C4-2B (cell line): ENCODE results near the gene RPS6KA5.
"Not testable (repeated sequence)": the region's sequence is repeated elsewhere in the genome, so short reads cannot be mapped to it uniquely, and the experiment has no call there.

Source experiments
- H3K27ac ChIP-seq: fragments of 450-650 bp; 2 replicates; pipeline ENCODE4 v1.5.1; 2017
- ZFX ChIP-seq: fragments of 450-650 bp; IDR thresholded peaks from 2 replicates; pipeline ENCODE4 v1.6.1; 2017
- TF ChIP-seq, protein P1 (sequence below): fragments of 450-650 bp; conservative IDR thresholded peaks from 2 replicates; pipeline ENCODE4 v1.5.1; 2017; ENCODE audit warnings: mild to moderate bottlenecking

Gene RPS6KA5

DNA sequence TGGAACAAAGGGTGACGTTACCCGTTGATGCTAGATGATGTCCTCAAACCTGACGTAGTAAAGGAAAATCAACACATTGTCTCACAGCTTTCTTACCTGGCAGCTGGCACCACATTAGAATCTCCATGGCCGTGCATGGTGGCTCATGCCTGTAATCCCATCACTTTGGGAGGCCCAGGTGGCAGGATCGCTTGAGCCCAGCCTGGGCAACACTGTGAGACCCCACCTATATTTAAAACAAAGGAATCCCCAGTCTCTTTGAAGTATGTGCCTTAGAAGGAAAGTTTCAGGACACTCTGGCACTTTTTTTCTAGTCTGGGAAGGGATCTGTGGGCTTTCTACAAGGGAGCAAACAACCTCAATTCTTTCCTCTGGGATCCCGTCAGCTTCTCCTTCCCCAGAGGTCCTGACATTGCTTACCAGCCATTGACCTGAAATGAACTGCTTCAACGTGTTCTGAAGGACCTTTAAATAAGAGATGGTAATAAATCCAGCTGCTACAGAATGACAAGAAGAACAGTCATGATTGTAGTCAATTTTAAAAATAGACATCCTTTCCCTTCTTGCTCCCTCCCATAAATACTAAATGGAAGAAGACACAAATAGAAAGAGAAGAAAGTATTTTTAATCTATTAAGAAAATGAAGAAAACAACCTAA lies 210.5 kb downstream of the RPS6KA5 start:
- H3K27ac ChIP-seq: no peak overlapping the region
- TF ChIP-seq, protein P1, sequence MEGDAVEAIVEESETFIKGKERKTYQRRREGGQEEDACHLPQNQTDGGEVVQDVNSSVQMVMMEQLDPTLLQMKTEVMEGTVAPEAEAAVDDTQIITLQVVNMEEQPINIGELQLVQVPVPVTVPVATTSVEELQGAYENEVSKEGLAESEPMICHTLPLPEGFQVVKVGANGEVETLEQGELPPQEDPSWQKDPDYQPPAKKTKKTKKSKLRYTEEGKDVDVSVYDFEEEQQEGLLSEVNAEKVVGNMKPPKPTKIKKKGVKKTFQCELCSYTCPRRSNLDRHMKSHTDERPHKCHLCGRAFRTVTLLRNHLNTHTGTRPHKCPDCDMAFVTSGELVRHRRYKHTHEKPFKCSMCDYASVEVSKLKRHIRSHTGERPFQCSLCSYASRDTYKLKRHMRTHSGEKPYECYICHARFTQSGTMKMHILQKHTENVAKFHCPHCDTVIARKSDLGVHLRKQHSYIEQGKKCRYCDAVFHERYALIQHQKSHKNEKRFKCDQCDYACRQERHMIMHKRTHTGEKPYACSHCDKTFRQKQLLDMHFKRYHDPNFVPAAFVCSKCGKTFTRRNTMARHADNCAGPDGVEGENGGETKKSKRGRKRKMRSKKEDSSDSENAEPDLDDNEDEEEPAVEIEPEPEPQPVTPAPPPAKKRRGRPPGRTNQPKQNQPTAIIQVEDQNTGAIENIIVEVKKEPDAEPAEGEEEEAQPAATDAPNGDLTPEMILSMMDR: no peak
- TF ChIP-seq ZFX: no peak

DNA sequence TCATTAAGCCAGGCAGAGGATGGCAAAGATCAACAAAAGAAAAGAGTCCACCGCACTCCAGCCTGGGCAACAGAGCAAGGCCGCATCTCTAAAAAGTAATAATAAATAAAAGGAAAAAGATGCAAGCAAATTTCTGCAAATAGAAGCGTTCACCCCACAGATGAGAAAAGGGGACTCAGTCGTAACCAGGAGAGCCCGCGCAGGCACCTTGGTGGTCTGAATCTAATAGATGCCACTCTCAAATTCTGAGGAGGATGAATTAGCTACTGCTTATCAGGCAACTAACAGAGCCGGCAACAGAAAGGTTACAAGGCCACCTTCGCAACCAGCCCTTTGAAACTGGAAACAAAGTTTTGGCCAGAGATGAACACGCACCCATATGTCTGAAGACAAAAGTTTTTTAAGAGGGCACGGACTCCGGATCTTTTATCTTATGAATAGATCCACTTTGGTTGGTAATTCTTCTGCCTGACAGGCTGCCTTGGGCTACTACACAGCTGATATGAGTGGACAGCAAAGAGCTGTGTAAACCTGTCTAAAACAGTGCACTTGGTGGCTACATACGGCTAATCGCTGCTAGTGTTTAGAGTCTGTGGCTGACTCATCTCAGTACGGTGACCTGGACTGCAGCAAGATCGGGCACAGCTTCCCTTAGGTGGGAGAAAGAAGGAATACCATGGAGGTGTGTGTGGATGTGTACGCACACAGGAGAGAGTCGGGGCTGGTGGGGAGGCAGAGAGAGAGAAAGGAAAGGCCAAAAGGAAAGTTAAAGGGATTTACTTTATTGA lies 211.3 kb downstream of the RPS6KA5 start:
- no peak overlapping the region for H3K27ac ChIP-seq
- TF ChIP-seq ZFX: no peak
- TF ChIP-seq, protein P1: no peak

DNA sequence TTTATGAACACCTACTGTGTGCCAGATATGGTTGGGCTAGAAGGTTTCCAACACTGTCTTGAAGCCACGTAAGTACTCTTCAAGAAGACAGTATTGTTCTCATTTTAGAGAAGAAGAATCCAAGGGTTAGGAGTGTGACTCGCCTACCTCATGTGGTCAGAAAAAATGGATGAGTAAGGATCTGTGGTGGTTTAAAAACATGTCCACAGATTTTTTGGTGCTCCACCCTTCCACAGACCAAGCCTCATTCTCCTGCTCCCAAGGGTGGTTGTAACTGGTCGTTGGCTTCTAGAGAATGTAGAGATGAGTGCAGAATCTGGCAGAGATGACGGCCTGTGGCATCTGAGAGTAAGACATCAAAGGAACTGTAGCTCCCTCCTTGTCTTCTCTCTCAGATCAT lies 213.9 kb downstream of the RPS6KA5 start:
- TF ChIP-seq ZFX: no peak
- TF ChIP-seq, protein P1: no peak

DNA sequence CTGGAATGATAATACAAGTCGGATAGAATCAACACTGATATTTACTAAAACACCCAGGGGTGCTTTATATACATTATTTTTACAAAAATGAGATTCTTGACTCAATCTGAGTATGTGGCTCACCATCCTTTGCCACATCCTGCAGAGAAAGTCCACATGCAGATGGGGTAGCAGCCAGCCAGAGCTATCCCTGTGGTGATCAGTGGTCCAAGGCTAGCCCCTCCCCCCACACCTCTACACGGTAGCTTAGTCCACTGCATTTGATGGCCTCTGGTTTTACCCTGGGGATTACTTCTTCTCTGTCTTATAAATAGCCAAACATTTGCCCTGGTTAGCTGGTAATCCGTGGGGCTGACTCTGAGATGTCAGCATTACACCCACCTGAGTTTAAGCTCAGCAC lies 216.1 kb downstream of the RPS6KA5 start:
- TF ChIP-seq, protein P1: no peak
- TF ChIP-seq ZFX: no peak
- H3K27ac ChIP-seq: no peak overlapping the region

More for the DNA sequence above, 213.9 kb downstream of the RPS6KA5 start:
- H3K27ac ChIP-seq: no peak overlapping the region

DNA sequence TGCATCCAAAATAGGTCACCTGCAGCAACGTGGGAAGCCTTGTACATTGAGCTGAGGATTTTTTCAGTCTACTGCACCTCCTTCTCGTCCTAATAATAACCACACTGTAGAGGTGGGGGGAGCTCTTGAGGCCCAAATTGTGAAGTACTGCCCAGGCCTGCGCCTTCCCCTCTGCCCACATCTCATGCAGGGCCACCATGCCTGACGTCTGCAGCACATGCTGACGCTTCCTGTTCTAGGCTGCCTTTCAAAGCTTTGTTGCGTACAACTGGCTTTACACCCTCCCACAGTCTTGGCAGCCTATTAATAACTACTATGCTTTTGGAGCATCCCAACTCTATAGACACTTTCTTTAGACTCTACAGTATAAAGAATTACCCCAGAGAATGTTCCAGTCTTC lies 217.7 kb downstream of the RPS6KA5 start:
- no peak for TF ChIP-seq ZFX
- no peak overlapping the region for H3K27ac ChIP-seq

DNA sequence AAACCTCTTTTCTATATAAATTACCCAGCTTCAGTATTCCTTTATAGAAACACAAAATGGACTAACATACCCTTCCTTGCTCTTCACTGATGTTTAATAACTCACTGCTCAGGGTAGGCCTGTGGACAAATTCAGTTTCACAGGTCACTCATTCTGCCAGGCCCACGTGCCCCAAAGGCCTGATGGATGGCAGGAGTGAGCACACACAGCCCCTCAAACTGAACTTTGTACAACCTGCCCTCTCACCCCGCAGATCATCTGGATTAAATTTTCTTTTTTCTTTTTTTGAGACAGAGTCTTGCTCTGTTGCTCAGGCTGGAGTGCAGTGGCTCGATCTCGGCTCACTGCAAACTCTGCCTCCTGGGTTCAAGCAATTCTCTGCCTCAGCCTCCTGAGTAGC lies 219.8 kb downstream of the RPS6KA5 start:
- H3K27ac ChIP-seq: not testable (repeated sequence)

DNA sequence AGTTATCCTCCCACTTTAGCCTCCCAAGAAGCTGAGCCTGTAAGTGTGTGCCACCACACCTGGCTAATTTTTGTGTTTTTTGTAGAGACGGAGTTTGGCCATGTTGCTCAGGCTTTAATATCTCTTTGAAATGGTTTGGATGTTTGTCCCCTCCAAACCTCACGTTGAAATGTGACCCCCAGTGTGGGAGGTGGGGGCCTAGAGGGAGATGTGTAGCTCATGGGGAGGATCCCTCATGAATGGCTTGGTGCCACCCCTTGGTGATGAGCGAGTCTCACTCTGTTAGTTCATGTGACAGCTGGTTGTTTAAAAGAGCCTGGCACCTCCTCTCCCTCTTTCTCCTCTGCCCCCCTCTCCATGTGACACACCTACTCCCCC lies 220.6 kb downstream of the RPS6KA5 start:
- TF ChIP-seq ZFX: no peak
- TF ChIP-seq, protein P1: no peak
- H3K27ac ChIP-seq: no peak overlapping the region

DNA sequence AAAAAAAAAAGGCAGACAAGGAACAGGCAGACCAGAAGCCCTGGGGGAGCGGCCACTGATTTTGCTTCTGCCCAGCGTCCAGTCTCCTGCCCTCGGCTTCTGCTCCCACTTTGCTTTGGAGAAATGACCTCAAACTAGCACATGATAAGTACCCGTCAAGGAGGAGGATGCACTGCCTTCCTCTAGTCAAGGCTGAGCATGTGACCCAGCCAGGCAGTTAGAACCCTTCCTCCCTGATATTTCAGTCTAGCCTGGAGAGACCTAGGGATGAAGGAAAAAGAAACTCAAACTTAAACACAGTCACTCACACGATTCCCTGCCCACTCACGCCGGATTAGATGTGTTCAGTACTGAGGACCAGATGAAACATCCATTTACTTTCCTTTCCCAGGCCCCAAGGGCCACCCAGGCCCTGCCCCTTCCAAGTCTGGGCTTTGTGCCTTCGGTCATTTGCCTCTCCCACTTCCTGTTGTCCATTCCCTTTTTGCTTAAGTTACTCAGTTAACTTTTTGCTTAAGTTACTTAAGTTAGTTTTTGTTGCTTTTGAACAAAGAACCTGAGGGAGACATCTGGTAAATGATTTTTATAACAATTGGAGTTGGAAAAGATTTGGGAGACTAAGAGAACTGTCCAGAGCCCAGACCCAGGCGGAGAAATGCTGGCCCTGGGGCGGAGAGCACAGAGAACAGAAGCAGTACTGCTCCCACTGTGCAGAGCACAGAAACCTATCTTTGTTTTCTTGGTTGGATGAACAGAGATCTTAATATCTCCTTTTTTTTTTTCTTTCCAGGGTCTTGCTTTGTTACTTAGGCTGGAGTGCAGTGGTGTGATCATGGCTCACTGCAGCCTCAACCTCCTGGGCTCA lies 221.2 kb downstream of the RPS6KA5 start:
- no peak for TF ChIP-seq ZFX
- TF ChIP-seq, protein P1: no peak
- no peak overlapping the region for H3K27ac ChIP-seq

DNA sequence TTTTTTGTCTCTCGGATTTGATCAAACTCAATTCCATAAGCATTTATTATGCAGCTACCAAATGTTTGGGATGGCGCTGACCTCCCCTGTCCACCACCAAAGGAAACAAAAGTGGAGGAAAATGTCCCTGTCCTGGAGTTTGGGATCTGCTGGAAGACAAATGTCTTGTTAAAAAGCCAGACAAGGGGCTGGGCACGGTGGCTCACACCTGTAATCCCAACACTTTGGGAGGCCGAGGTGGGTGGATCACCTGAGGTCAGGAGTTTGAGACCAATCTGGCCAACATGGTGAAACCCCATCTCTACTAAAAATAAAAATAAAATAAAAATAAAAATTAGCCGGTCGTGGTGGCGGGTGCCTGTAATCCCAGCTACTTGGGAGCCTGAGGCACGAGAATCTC lies 221.9 kb downstream of the RPS6KA5 start:
- not testable (repeated sequence) for H3K27ac ChIP-seq
